LNCaP clone FGC (cell line): ENCODE data around the gene FGFBP1.

Experiments used
- DNase-seq: peaks from one replicate; pipeline ENCODE4 v3.0.0-alpha.2; 2011; ENCODE audit warnings: low read depth
- H3K4me3 ChIP-seq: 2 replicates; pipeline ENCODE4 v1.5.1; 2011; ENCODE audit warnings: mild to moderate bottlenecking, low read depth, low read length, control low read depth
- TF ChIP-seq, protein P1 (sequence below): IDR thresholded peaks from 2 replicates; pipeline ENCODE4 v1.5.1; 2012; ENCODE audit warnings: mild to moderate bottlenecking; ENCODE audit not compliant: control insufficient read depth, insufficient read depth; ENCODE audit errors: extremely low read depth

Gene FGFBP1

GRCh38 chr4:15961781-15962510 lies 23.4 kb upstream of the FGFBP1 start:
- DNase-seq: no peak
- TF ChIP-seq, protein P1, sequence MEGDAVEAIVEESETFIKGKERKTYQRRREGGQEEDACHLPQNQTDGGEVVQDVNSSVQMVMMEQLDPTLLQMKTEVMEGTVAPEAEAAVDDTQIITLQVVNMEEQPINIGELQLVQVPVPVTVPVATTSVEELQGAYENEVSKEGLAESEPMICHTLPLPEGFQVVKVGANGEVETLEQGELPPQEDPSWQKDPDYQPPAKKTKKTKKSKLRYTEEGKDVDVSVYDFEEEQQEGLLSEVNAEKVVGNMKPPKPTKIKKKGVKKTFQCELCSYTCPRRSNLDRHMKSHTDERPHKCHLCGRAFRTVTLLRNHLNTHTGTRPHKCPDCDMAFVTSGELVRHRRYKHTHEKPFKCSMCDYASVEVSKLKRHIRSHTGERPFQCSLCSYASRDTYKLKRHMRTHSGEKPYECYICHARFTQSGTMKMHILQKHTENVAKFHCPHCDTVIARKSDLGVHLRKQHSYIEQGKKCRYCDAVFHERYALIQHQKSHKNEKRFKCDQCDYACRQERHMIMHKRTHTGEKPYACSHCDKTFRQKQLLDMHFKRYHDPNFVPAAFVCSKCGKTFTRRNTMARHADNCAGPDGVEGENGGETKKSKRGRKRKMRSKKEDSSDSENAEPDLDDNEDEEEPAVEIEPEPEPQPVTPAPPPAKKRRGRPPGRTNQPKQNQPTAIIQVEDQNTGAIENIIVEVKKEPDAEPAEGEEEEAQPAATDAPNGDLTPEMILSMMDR: no peak
- H3K4me3 ChIP-seq: no peak overlapping the region

- no peak for DNase-seq
- H3K4me3 ChIP-seq: no peak overlapping the region
- TF ChIP-seq, protein P1: no peak
Measured at GRCh38 chr4:15958562-15958961, 20.0 kb upstream of the FGFBP1 start.

DNA sequence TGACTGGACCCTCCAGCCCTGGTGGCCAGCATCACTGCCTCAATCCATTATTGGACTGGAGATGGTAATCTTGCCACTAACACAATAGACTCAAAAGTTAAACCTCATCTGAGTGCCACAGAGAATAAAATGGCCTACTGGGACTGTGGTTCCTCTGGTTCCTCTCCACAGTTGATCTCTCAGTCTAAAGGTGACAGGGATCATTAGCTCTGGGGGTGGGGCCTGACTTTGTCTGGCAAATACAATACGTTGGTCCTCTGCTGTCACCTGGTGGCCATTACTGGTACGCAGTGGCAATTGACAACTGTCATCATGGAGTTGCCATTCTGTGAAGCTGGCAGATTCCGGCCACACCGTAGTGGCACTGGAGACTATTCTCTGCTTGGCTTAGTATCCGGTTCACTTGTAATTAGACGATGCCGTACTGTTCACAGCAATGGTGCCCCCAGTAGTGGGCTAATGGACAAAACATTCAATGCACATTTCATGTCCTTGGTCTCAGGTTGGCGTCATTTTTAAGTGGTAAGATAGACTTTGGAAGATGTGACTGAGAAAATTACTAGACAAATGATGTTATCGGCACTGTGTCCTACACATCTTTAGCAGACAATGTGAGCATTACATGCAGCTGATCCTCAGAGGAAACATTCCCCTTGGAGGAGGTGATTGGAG lies 17.8 kb upstream of the FGFBP1 start:
- TF ChIP-seq, protein P1: peak; percentile 100
- peak; percentile 42 for DNase-seq
- H3K4me3 ChIP-seq: no peak overlapping the region

GRCh38 chr4:15955670-15956069 lies 17.1 kb upstream of the FGFBP1 start:
- no peak for DNase-seq
- TF ChIP-seq, protein P1: peak; percentile 32

DNA sequence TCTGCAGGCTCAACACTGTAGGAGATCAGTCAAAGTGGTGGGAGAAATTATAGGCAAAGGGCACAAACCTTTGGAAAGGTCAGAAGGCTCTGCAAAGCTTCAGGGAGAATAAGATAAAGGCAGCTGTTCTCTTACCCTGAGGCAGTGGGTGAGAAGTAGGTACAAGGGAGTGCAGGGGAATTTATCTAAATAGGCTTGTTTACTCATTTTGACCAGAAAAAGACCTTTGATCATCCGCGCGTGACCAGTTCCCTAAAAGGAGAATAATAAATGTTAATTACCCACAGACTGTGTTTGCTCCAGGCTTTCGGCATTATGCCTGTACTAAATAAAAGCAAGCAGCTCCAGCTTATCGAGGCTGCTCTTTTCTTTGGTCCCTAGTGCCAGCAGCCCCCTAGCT lies 15.1 kb upstream of the FGFBP1 start:
- TF ChIP-seq, protein P1: no peak
- H3K4me3 ChIP-seq: no peak overlapping the region
- no peak for DNase-seq

More at GRCh38 chr4:15955670-15956069, 17.1 kb upstream of the FGFBP1 start:
- no peak overlapping the region for H3K4me3 ChIP-seq

DNA sequence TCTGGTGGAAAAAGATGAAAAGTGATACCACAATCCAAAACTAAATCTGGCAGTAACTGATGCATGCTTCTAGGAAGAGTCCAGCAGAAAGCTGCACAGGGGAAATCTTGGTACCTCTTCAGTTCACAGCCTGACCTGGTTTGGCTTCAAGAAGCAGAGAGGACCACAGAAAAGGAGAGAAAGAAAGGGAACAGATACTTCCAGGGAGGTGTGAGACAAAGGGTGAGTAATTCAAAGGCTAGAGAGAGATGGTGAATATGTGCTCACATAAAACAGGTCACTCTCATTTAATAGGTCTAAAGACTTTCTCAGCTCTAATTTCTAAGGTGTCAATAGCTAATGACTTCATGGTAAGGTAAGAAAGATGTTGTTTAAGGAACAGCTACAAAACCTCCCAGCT lies 13.2 kb upstream of the FGFBP1 start:
- no peak for DNase-seq
- TF ChIP-seq, protein P1: no peak
- H3K4me3 ChIP-seq: no peak overlapping the region
